Measurements from ENCODE around the gene ARMC7. TPM values are rescaled to one million over a fixed set of nuclear protein-coding genes. Genes with fewer than 3 reads are reported as not detected.
"Not testable (repeated sequence)": the region's sequence is repeated elsewhere in the genome, so short reads cannot be mapped to it uniquely, and the experiment has no call there.

Gene ARMC7
- total and polyA plus RNA-seq, 9 donors = 2.4 to 7.9 (median 7.3) TPM

DNA sequence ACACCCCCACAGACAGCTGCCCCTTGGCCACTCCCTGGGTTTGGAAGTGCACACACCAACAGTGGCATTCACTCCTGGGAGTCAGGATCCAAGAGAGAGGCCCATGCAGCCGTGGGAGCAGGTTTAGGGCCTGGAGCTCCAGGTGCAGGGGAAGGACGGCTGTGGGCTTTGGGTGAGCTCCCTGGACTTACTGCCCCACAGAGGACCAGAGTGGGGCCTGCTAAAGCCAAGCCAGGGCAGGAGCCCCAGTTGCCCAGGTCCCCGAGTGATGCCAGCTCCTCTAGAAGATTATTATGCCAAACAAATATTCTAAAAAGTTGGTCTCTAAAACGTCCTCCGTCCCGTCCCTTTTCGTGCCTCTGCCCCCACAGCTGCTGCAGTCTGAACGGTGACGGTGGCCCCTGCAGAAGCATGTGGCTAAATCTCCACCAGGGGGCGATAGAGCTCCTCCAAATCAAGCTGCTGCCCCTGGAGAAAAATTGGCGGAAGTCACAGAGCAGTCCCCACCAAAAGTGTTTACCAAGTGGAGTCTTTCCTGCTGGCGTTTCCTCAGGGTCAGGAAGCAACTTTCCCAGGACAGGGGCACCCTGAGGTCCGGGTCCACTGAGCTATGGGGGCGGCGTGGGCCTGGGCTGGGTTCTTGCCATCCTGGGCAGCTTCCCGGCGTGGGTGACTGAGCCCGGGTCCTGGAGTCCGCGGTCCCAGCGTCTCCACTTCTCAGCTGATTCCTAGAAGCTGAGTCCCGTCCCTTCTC, 4.2 kb downstream of the ARMC7 start:
- Histone ChIP-seq H3K4me1 (ENCODE audit: control insufficient read depth, insufficient read depth, low read length) (peaks cover 31% of the 10 kb centered on the region), H3K27ac (ENCODE audit: low read length) (peak overlapping the region; percentile 82), H3K36me3 (ENCODE audit: control insufficient read depth, insufficient read depth, low read length) (peaks cover 8% of the 10 kb centered on the region), H3K27me3 (ENCODE audit: control insufficient read depth, insufficient read depth, low read length) (peaks cover 1% of the 10 kb centered on the region), H3K4me3 (ENCODE audit: low read length) (peak overlapping the region; percentile 43), H3K9me3 (replicated peaks; ENCODE audit: control insufficient read depth, low read depth, low read length) (no peaks in the 10 kb centered on the region)
- WGBS (ENCODE audit: insufficient coverage) = 3% methylated on average over 19 of the region's 22 CpGs
- DNase-seq = peak; percentile 96

- H3K27ac ChIP-seq (ENCODE audit: low read length) = peak overlapping the region; percentile 82
- H3K36me3 ChIP-seq (ENCODE audit: control insufficient read depth, insufficient read depth, low read length) = peaks cover 11% of the 10 kb centered on the region
- H3K4me3 ChIP-seq (ENCODE audit: low read length) = peak overlapping the region; percentile 43
- no peak for DNase-seq
- H3K4me1 ChIP-seq (ENCODE audit: control insufficient read depth, insufficient read depth, low read length) = peaks cover 25% of the 10 kb centered on the region
- 57% methylated on average over 5 of the region's 19 CpGs for WGBS (ENCODE audit: insufficient coverage)
- H3K27me3 ChIP-seq (ENCODE audit: control insufficient read depth, insufficient read depth, low read length) = no peaks in the 10 kb centered on the region
- no peaks in the 10 kb centered on the region for H3K9me3 ChIP-seq (replicated peaks; ENCODE audit: control insufficient read depth, low read depth, low read length)
Measured at GRCh38 chr17:75114552-75115314, 5.0 kb downstream of the ARMC7 start.

DNA sequence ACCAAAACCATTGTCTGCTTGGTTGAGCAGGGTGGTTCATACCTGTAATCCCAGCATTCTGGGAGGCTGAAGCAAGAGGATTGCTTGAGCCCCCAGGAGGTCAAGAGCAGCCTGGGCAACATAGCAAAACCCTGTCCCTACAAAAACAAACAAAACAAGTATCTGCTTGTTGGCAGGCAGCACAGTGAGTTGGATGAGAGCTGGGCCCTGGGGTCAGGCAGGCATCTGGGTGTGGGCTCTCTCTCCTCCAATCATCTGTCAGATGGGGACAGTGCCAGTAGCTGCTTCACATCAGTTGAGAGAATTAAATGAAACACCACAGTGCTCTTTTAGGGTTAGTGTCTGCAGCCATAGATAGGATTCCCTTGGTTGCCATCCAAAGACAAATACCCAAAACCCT, 5.8 kb downstream of the ARMC7 start:
- Histone ChIP-seq H3K36me3 (ENCODE audit: control insufficient read depth, insufficient read depth, low read length) (peaks cover 14% of the 10 kb centered on the region), H3K4me3 (ENCODE audit: low read length) (no peak overlapping the region), H3K9me3 (replicated peaks; ENCODE audit: control insufficient read depth, low read depth, low read length) (no peaks in the 10 kb centered on the region), H3K27ac (ENCODE audit: low read length) (no peak overlapping the region), H3K4me1 (ENCODE audit: control insufficient read depth, insufficient read depth, low read length) (peaks cover 21% of the 10 kb centered on the region), H3K27me3 (ENCODE audit: control insufficient read depth, insufficient read depth, low read length) (no peaks in the 10 kb centered on the region)
- no peak for DNase-seq

DNA sequence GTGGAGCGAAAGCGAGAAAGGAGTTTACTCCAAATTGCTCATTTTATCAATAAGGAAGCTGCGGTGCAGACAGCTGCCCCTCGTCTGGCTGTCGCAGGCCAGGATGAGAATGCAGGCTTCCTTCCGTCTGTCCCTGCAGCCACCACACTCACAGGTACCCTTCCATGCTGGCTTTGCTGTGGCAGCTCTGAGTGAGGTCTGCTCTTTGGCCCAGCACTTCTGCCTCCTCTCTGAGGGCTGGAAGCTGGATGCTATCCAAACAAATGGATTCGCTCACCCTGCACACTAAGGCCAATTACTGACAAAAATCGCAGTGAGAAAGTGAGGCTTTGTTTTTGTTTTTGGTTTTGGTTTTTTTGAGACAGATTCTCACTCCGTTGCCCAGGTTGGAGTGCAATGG, 7.0 kb downstream of the ARMC7 start:
- Histone ChIP-seq H3K27me3 (ENCODE audit: control insufficient read depth, insufficient read depth, low read length) (no peaks in the 10 kb centered on the region), H3K4me3 (ENCODE audit: low read length) (no peak overlapping the region), H3K36me3 (ENCODE audit: control insufficient read depth, insufficient read depth, low read length) (peaks cover 21% of the 10 kb centered on the region), H3K27ac (ENCODE audit: low read length) (no peak overlapping the region), H3K9me3 (replicated peaks; ENCODE audit: control insufficient read depth, low read depth, low read length) (no peaks in the 10 kb centered on the region), H3K4me1 (ENCODE audit: control insufficient read depth, insufficient read depth, low read length) (peaks cover 15% of the 10 kb centered on the region)
- DNase-seq = peak; percentile 46
- 73% methylated on average over 6 of the region's 9 CpGs for WGBS (ENCODE audit: insufficient coverage)

DNA sequence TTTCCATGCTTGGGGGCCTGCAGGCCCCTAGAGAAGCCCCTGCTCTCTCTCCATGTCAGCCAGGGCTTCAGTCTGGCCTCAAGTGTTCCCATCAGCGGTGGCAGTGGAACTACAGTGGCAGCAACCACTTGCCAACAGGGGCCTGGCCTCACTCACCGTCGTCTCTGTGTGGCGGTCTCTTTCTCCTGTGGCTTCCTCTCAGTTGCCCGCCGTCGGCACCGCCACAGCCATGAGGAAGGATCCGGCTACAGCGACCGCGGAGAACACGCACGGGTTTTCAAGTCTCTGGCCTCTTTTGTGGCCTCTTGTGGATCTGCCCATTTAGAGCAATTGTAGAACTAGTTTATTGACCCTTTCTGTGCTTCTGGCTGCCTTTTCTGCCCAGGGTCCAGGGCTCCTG, 8.5 kb downstream of the ARMC7 start:
- Histone ChIP-seq H3K4me1 (ENCODE audit: control insufficient read depth, insufficient read depth, low read length) (peaks cover 15% of the 10 kb centered on the region), H3K27me3 (ENCODE audit: control insufficient read depth, insufficient read depth, low read length) (no peaks in the 10 kb centered on the region), H3K36me3 (ENCODE audit: control insufficient read depth, insufficient read depth, low read length) (peaks cover 21% of the 10 kb centered on the region), H3K9me3 (replicated peaks; ENCODE audit: control insufficient read depth, low read depth, low read length) (no peaks in the 10 kb centered on the region), H3K27ac (ENCODE audit: low read length) (no peak overlapping the region), H3K4me3 (ENCODE audit: low read length) (no peak overlapping the region)
- no peak for DNase-seq
- 95% methylated on average over 13 of the region's 14 CpGs for WGBS (ENCODE audit: insufficient coverage)

GRCh38 chr17:75124041-75124818, 14.5 kb downstream of the ARMC7 start:
- DNase-seq = no peak
- H3K36me3 ChIP-seq (ENCODE audit: control insufficient read depth, insufficient read depth, low read length) = peaks cover 16% of the 10 kb centered on the region
- 89% methylated on average over 12 of the region's 19 CpGs for WGBS (ENCODE audit: insufficient coverage)

DNA sequence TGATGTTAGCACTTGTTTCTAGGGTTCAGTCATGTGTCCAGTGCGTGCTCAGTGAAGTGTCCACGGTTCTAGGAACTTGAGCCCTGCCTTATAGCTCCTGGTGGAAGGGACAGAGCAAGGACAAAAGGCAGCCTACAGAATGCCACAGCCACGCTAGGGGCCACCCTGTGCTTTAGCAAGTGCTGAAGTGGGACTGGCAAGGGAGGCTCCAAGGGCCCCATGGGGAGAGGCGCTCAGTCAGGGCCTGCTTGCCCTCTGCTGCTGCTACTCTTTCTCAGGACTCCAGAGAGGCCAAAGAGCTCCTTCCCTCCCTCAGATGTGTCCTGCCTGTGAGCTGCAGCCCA, 15.0 kb downstream of the ARMC7 start:
- H3K4me1 ChIP-seq (ENCODE audit: control insufficient read depth, insufficient read depth, low read length) = peaks cover 9% of the 10 kb centered on the region
- H3K27ac ChIP-seq (ENCODE audit: low read length) = no peak overlapping the region
- peaks cover 22% of the 10 kb centered on the region for H3K36me3 ChIP-seq (ENCODE audit: control insufficient read depth, insufficient read depth, low read length)
- no peaks in the 10 kb centered on the region for H3K27me3 ChIP-seq (ENCODE audit: control insufficient read depth, insufficient read depth, low read length)
- H3K4me3 ChIP-seq (ENCODE audit: low read length) = no peak overlapping the region
- 87% methylated on average over 3 of the region's 4 CpGs for WGBS (ENCODE audit: insufficient coverage)
- H3K9me3 ChIP-seq (replicated peaks; ENCODE audit: control insufficient read depth, low read depth, low read length) = no peaks in the 10 kb centered on the region
- DNase-seq = no peak

More at GRCh38 chr17:75124041-75124818, 14.5 kb downstream of the ARMC7 start:
- no peaks in the 10 kb centered on the region for H3K9me3 ChIP-seq (replicated peaks; ENCODE audit: control insufficient read depth, low read depth, low read length)
- no peaks in the 10 kb centered on the region for H3K27me3 ChIP-seq (ENCODE audit: control insufficient read depth, insufficient read depth, low read length)
- H3K4me3 ChIP-seq (ENCODE audit: low read length) = no peak overlapping the region
- no peak overlapping the region for H3K27ac ChIP-seq (ENCODE audit: low read length)
- H3K4me1 ChIP-seq (ENCODE audit: control insufficient read depth, insufficient read depth, low read length) = peaks cover 9% of the 10 kb centered on the region

DNA sequence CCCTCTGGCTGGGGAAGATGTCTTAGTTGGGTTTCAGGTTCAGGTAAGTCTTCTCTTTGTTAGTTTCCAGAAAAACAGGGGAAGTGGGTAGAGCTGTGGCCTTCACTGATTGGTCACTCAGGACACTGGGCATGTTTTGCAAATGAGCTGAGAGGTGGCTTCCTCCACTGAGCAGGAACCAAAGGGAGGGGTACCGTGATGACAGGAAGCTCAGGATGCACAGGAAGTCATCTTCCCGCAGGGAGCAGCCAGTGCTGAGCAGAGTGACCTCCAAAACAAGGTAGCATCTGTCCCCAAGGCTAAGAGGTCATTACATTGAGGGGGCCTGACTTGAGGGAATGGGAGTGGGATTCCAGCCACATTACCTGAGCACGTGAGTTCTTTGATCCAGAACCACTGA, 16.2 kb downstream of the ARMC7 start:
- Histone ChIP-seq H3K4me3 (ENCODE audit: low read length) (no peak overlapping the region), H3K4me1 (ENCODE audit: control insufficient read depth, insufficient read depth, low read length) (peaks cover 18% of the 10 kb centered on the region), H3K27ac (ENCODE audit: low read length) (no peak overlapping the region), H3K27me3 (ENCODE audit: control insufficient read depth, insufficient read depth, low read length) (no peaks in the 10 kb centered on the region), H3K9me3 (replicated peaks; ENCODE audit: control insufficient read depth, low read depth, low read length) (no peaks in the 10 kb centered on the region), H3K36me3 (ENCODE audit: control insufficient read depth, insufficient read depth, low read length) (peaks cover 20% of the 10 kb centered on the region)
- 13% methylated on average over 2 of the region's 3 CpGs for WGBS (ENCODE audit: insufficient coverage)
- no peak for DNase-seq

- WGBS (ENCODE audit: insufficient coverage) = 95% methylated on average over 2 of the region's 8 CpGs
- H3K27me3 ChIP-seq (ENCODE audit: control insufficient read depth, insufficient read depth, low read length) = no peaks in the 10 kb centered on the region
- no peak overlapping the region for H3K27ac ChIP-seq (ENCODE audit: low read length)
- H3K4me3 ChIP-seq (ENCODE audit: low read length) = no peak overlapping the region
- peaks cover 17% of the 10 kb centered on the region for H3K36me3 ChIP-seq (ENCODE audit: control insufficient read depth, insufficient read depth, low read length)
- no peak for DNase-seq
- peaks cover 18% of the 10 kb centered on the region for H3K4me1 ChIP-seq (ENCODE audit: control insufficient read depth, insufficient read depth, low read length)
- no peaks in the 10 kb centered on the region for H3K9me3 ChIP-seq (replicated peaks; ENCODE audit: control insufficient read depth, low read depth, low read length)
Measured at GRCh38 chr17:75126954-75127353, 17.2 kb downstream of the ARMC7 start.

DNA sequence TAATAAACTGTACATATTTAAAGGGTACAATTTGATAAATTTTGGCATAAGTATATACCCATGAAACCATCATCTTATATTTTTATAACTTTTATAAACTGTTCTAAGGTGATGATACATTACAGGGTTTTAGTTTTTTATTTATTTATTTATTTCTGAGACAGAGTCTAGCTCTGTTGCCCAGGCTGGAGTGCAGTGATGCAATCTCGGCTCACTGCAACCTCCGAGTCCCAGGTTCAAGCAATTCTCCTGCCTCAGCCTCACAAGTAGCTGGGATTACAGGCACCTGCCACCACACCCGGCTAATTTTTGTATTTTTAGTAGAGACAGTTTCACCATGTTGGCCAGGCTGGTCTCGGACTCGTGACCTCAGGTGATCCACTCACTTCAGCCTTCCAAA, 18.2 kb downstream of the ARMC7 start:
- not testable (repeated sequence) for DNase-seq

More for the DNA sequence above, 18.2 kb downstream of the ARMC7 start:
- not testable (repeated sequence) for H3K9me3 ChIP-seq (replicated peaks; ENCODE audit: control insufficient read depth, low read depth, low read length); H3K27ac ChIP-seq (ENCODE audit: low read length); H3K4me3 ChIP-seq (ENCODE audit: low read length); H3K27me3 ChIP-seq (ENCODE audit: control insufficient read depth, insufficient read depth, low read length)
- H3K36me3 ChIP-seq (ENCODE audit: control insufficient read depth, insufficient read depth, low read length) = peaks cover 17% of the 10 kb centered on the region
- WGBS (ENCODE audit: insufficient coverage) = no CpG with 5 or more reads among the region's 5 CpGs
- peaks cover 21% of the 10 kb centered on the region for H3K4me1 ChIP-seq (ENCODE audit: control insufficient read depth, insufficient read depth, low read length)

Data from muscle of leg (tissue), 11 donors.